Activated CD8-positive, alpha-beta T cell treated with anti-CD3 and anti-CD28 coated beads for 36 hours (primary cell): ENCODE results near the gene PHF13. TPM values are rescaled to one million over a fixed set of nuclear protein-coding genes. Genes with fewer than 3 reads are reported as not detected.

Experiments used
- ATAC-seq: fragments of 200-7000 bp; cut with Tn5 transposase; one replicate; pipeline ENCODE4 v1.10.0; 2021; ENCODE audit warnings: mild to moderate bottlenecking, moderate library complexity
- CTCF ChIA-PET: fragments of 350-600 bp; sonication (Branson Sonifier 250); formaldehyde crosslinking; loops from one replicate; lab custom pipeline; 2021; ENCODE audit warnings: antibody characterized with exemption; lab: Charles Lee
- POLR2A ChIA-PET: fragments of 350-600 bp; sonication (Branson Sonifier 250); formaldehyde crosslinking; loops from one replicate; lab custom pipeline; 2021; ENCODE audit warnings: antibody characterized with exemption; lab: Charles Lee
- DNase-seq: peaks from one replicate; pipeline ENCODE4 v3.0.0-alpha.2; 2020
- H3K27ac Mint-ChIP-seq: one replicate; pipeline ENCODE4 v1.8.0; 2021; ENCODE audit warnings: mild to moderate bottlenecking, mixed read lengths
- H3K27me3 Mint-ChIP-seq: one replicate; pipeline ENCODE4 v1.8.0; 2021; ENCODE audit warnings: mixed read lengths
- H3K36me3 Mint-ChIP-seq: one replicate; pipeline ENCODE4 v1.8.0; 2021; ENCODE audit warnings: low read depth, mixed read lengths
- H3K4me1 Mint-ChIP-seq: one replicate; pipeline ENCODE4 v1.8.0; 2021; ENCODE audit warnings: low read depth, mixed read lengths
- H3K4me3 Mint-ChIP-seq: one replicate; pipeline ENCODE4 v1.8.0; 2021; ENCODE audit warnings: mild to moderate bottlenecking, moderate library complexity, mixed read lengths
- H3K9me3 Mint-ChIP-seq: one replicate; pipeline ENCODE4 v1.8.0; 2021; ENCODE audit warnings: mixed read lengths
- intact Hi-C: fragments of 100-400 bp; cut with micrococcal nuclease; formaldehyde crosslinking; loops from one replicate; pipeline ENCODE4 v1.10.0; 2022
- total RNA-seq, 2 experiments: library from RNA; stranded (reverse); gene quantifications; one replicate each; pipeline ENCODE4 v1.2.3, GENCODE V29; 2021
- TF ChIP-seq, protein P1 (sequence below): fragments of 200-600 bp; IDR thresholded peaks from one replicate; pipeline ENCODE4 v1.8.0; 2022; ENCODE audit warnings: antibody characterized with exemption, mild to moderate bottlenecking

Gene PHF13
- total RNA-seq, 2 experiments from 2014 or later, result 12.5 to 14.8 TPM

DNA sequence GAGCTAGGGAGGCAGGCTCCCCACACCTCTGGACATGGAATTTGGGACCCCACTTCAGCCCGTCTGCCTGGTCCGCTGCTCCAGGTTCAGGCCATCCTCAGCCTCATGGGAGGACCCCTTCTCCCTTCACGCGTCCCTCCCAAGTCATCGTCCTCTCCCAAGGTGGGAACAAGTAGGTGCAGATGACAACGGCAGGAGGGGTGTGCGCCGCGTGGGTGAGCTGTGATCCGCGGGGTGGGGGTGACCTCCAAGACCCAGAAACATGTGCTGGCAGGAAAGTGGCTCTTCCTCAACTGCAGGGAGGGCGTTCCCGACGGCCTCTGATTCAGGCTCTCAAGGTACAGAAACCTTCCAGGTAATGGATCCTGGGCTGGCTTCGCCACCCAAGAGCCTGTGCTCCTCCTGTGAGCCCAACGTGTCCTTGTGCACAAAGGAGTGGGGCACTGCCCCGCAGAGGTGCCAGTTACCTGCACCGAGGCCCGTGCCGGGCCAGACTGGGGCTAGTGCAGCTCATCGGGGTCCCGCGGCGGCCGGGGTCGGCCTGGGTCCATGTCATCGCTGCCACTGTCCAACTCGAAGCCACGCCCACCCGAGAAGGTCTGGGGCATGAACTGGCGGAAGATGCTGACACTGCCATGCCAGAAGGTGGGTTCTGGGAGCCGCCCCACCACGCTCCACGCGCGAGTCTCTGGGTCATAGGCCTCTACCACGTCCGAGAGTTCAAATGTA is 20.5 kb upstream of the PHF13 start:
- POLR2A ChIA-PET, result interaction anchor here (1.0 kb wide), 1 partner anchor 10 kb away, joined by 6 read pairs; no protein-coding TSS in a partner anchor
- Mint-ChIP-seq H3K4me1 (peaks cover 31% of the 10 kb centered on the region), H3K27me3 (no peaks in the 10 kb centered on the region), H3K27ac (no peak overlapping the region), H3K36me3 (peaks cover 34% of the 10 kb centered on the region), H3K4me3 (no peak overlapping the region), H3K9me3 (no peaks in the 10 kb centered on the region)
- TF ChIP-seq, protein P1, sequence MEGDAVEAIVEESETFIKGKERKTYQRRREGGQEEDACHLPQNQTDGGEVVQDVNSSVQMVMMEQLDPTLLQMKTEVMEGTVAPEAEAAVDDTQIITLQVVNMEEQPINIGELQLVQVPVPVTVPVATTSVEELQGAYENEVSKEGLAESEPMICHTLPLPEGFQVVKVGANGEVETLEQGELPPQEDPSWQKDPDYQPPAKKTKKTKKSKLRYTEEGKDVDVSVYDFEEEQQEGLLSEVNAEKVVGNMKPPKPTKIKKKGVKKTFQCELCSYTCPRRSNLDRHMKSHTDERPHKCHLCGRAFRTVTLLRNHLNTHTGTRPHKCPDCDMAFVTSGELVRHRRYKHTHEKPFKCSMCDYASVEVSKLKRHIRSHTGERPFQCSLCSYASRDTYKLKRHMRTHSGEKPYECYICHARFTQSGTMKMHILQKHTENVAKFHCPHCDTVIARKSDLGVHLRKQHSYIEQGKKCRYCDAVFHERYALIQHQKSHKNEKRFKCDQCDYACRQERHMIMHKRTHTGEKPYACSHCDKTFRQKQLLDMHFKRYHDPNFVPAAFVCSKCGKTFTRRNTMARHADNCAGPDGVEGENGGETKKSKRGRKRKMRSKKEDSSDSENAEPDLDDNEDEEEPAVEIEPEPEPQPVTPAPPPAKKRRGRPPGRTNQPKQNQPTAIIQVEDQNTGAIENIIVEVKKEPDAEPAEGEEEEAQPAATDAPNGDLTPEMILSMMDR, result no peak
- CTCF ChIA-PET, result interaction anchor here (0.9 kb wide), 1 partner anchor 53 kb away, joined by 3 read pairs; no protein-coding TSS in a partner anchor
- intact Hi-C loops, result no loop called here
- ATAC-seq (no peak), DNase-seq (no peak)

DNA sequence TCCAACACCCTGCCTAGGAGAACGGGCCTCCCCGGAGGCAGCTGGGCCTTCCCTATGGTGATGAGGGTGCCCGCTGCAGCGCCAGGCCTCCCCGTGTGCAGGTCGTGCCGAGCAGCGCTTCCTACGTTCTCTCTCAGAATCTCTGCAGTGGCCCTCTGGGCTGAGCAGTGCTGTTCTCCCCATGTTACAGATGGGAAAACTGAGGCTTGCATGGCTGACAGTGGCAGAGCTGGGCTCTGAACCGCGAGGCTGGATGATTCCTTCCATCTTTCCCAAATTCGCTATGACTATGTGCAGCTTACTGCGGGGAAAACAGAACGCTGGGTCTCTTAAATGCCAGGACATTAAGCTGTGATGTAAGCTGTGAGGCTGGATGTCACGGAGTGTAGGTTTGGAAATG is 19.7 kb upstream of the PHF13 start:
- DNase-seq, result no peak
- ChIA-PET CTCF (no interaction called here), POLR2A (interaction anchor here (1.0 to 1.4 kb wide), 2 partner anchors 11 to 39 kb away, joined by 3 to 6 read pairs; partner anchors contain the start of gene NOL9)
- no peaks in the 10 kb centered on the region for H3K9me3 Mint-ChIP-seq
- ATAC-seq, result no peak
- no peak overlapping the region for H3K27ac Mint-ChIP-seq
- intact Hi-C loops, result no loop called here
- TF ChIP-seq, protein P1, result no peak
- H3K27me3 Mint-ChIP-seq, result no peaks in the 10 kb centered on the region
- H3K4me1 Mint-ChIP-seq, result peaks cover 33% of the 10 kb centered on the region
- H3K4me3 Mint-ChIP-seq, result no peak overlapping the region
- peaks cover 34% of the 10 kb centered on the region for H3K36me3 Mint-ChIP-seq

GRCh38 chr1:6594977-6595740 is 18.4 kb upstream of the PHF13 start:
- Mint-ChIP-seq H3K4me1 (peaks cover 44% of the 10 kb centered on the region), H3K4me3 (no peak overlapping the region), H3K27me3 (no peaks in the 10 kb centered on the region), H3K9me3 (no peaks in the 10 kb centered on the region), H3K36me3 (peaks cover 46% of the 10 kb centered on the region), H3K27ac (peak overlapping the region; percentile 59)
- TF ChIP-seq, protein P1, result no peak
- ChIA-PET CTCF (no interaction called here), POLR2A (interaction anchor here (1.4 kb wide), 1 partner anchor 41 kb away, joined by 3 read pairs; the partner anchor contains the start of gene NOL9)
- intact Hi-C loops, result no loop called here
- DNase-seq (no peak), ATAC-seq (no peak)

DNA sequence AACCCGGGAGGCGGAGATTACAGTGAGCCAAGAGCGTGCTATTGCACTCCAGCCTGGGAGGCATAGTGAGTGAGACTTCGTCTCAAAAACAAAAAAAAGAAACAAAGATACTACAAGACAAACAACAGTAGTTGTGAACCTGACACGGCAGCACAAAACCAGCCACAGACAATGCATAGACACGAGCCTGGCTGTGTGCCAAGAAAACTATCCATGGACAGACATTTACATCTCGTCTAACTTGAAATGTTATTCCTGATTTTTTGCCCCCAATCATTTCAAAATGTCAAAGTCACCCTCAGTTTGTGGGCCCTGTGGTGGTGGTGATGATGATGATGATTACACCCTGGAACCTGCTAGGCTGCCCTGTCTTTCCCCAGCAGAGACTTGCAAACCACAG is 17.2 kb upstream of the PHF13 start:
- no peak for ATAC-seq
- H3K36me3 Mint-ChIP-seq, result peaks cover 51% of the 10 kb centered on the region
- no peak for DNase-seq
- peaks cover 41% of the 10 kb centered on the region for H3K4me1 Mint-ChIP-seq
- no peak overlapping the region for H3K4me3 Mint-ChIP-seq
- H3K27ac Mint-ChIP-seq, result no peak overlapping the region
- no peaks in the 10 kb centered on the region for H3K9me3 Mint-ChIP-seq
- no peaks in the 10 kb centered on the region for H3K27me3 Mint-ChIP-seq
- TF ChIP-seq, protein P1, result no peak
- CTCF ChIA-PET, result no interaction called here
- intact Hi-C loops, result no loop called here
- POLR2A ChIA-PET, result interaction anchor here (1.3 kb wide), 1 partner anchor 11 kb away, joined by 3 read pairs; no protein-coding TSS in a partner anchor
